HG02623 (cell line): Measurements from ENCODE around the gene GSG1L.

Source experiments
- ATAC-seq: cut with Tn5 transposase; IDR thresholded peaks from one replicate; pipeline ENCODE4 v1.9.1; 2021; ENCODE audit warnings: moderate library complexity; ENCODE audit not compliant: unreplicated experiment

GSG1L gene

GRCh38 chr16:27826081-27826892, 237.2 kb downstream of the GSG1L start:
- no peak for ATAC-seq

DNA sequence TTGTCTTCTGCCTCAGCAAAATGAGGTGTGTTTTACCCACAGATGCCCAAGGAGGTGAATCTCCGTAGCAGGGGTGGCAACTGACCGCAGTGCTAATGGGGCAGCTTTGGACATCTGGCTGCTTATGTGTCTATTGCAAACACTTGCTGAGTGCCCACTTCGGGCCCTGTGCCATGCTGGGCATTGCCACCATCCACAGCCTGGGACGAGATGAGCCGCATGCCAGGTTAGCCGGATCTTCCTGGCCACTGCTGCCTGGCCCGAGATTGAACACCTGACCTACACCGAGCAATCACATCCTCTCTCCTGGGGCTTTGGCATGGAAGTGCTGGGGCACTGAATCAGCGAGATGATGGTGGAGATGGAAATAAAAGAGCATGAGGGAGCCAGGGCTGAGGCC, 238.7 kb downstream of the GSG1L start:
- ATAC-seq = no peak

- ATAC-seq = no peak
These were observed 239.5 kb downstream of the GSG1L start for GRCh38 chr16:27824006-27824405.

DNA sequence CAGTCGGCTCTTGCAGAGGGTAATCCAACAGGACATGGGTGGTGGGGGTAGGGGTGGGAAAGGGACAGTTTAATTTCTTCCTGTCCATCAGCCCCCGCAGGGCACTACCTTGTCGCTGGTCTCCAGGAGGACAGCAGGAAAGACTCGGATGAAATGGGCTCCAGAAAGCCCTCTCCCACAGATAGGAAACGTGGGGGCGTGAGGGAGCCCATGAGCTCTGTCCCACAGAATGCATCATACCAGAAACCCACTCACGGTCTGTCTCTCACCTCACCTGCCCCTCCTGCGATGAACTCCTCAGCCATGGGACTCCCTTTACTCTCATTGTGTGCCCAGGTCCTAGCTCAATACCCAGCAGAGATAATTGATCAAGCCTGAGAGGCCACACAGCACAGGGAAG, 240.1 kb downstream of the GSG1L start:
- ATAC-seq = no peak

- no peak for ATAC-seq
These were observed 240.5 kb downstream of the GSG1L start for GRCh38 chr16:27822996-27823395.

GRCh38 chr16:27822529-27822928, 241.0 kb downstream of the GSG1L start:
- no peak for ATAC-seq

GRCh38 chr16:27820646-27821345, 242.7 kb downstream of the GSG1L start:
- ATAC-seq = no peak

DNA sequence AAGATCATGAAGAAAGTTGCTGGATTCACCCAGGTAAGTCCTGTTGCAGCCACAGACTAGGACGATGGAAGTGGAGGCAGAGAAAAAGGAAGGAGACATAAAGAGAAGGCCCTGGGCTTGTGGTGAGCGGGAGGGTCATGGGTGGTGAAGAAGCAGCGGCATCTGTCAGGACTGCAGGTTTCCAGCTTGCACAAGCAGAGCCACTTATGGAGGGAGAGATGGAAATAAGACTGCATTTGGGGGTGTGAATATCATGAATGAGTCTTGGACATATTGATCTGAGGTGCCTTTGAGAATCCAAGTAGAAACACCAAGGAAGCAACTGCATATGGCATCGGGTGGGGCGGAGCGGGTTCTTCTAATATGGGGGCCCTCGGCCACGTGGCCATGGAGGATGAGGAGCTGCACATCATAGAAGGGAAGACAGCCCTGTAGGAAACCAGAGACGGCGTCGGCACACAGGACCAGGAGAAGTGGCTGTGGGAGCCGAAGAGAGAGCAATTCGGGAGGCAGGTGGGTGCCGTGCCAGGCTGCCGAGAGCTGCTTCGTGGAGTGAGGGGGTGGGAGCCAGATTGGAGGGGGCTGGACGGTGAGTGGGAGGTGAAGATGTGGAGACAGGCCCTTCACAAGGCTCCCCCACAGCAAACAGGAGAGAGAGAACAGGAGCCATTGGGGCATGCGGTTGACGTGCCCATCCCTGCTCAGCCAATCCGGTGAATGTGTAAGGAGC, 243.5 kb downstream of the GSG1L start:
- ATAC-seq = no peak

- no peak for ATAC-seq
These were observed 244.2 kb downstream of the GSG1L start for GRCh38 chr16:27819356-27819755.

GRCh38 chr16:27818246-27818645, 245.3 kb downstream of the GSG1L start:
- no peak for ATAC-seq

DNA sequence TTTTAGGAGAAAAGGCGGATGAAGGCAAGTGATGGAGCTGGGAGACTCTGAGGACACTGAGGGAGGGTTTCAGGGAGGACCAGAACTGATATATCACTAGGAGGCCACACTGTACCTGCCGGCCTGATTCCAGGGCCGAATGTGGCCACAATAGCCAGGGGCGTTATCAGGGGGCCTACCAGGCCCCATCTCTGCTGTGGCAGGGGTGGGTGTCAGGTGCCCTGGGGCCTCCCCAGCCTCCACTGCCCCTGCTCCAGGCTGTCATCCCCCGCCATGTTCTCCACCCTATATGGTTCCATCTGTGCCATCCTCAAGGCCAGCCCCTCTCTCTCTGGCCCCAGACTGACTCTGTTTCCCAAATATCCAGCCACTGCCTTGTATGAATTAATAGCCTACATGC, 246.5 kb downstream of the GSG1L start:
- no peak for ATAC-seq

GRCh38 chr16:27816561-27816960, 247.0 kb downstream of the GSG1L start:
- no peak for ATAC-seq

GRCh38 chr16:27813591-27813990, 249.9 kb downstream of the GSG1L start:
- no peak for ATAC-seq

DNA sequence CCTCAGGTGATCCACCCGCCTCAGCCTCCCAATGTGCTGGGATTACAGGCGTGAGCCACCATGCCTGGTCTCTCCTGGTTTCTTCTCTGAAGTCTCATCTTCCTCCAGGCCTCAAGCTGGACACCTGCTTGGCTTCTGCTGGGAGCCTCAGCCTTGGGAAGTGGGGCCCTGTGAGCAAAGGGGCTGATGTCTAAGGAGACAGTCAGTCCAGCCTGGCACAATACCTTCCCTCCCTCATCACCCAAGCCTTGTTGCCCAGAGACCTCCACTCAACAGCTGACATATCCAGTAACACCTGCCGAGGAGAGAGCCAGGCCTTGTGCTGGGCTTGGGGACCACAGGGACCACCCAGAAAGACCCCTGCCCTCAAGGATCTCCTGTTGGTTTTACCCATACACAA, 251.6 kb downstream of the GSG1L start:
- ATAC-seq = no peak

GRCh38 chr16:27806986-27807385, 256.5 kb downstream of the GSG1L start:
- no peak for ATAC-seq

GRCh38 chr16:27806388-27806787, 257.1 kb downstream of the GSG1L start:
- no peak for ATAC-seq

- ATAC-seq = no peak
These were observed 257.6 kb downstream of the GSG1L start for GRCh38 chr16:27805828-27806351.

GRCh38 chr16:27803775-27804549, 259.6 kb downstream of the GSG1L start:
- ATAC-seq = no peak

DNA sequence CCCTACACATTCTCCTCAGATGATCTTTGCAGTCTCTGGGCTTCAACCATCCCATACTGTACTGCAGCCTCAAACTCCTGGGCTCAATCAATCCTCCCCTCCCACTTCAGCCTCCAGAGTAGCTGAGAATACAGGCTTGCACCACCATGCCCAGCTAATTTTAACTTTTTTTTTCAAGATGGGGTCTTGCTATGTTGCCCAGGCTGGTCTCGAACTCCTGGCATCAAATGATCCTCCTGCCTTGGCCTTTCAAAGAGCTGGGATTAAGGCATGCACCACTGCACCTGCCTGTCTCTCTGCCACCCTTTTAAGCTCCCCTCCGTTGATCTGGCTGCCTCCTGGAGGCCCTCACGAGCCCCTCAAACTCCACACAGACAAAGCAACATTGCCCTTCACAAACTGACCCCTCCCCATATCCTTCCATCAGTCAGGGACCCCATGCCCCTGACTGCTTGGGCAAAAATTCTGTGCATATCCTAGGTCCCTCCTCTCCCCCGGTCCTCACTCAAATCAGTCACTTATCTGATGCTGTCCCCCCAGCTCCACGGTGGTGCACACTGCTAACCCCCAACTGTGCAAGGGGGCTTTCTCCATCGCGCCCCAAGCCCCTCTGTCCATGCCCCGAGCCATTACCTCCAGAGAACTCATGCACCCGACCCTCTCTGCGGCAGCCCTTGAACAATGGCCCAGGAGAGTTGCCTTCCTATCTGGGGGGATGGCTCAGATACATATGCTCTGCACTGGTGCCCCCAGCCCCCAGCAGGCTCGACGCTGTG, 260.7 kb downstream of the GSG1L start:
- no peak for ATAC-seq
